Skin epidermis (tissue), 12 donors: Measurements from ENCODE around the gene CTIF.

Experiments used
- H3K27ac ChIP-seq, 21 experiments: fragments of 200-600 bp; sonication (generic) in 11 of 21; one replicate each; pipeline ENCODE4 v1.5.0; 2020; ENCODE audit warnings: mild to moderate bottlenecking in 3 of 21, inconsistent platforms in 2 of 21, moderate library complexity in 2 of 21
- H3K4me3 ChIP-seq, 7 experiments: fragments of 200-600 bp; sonication (generic) in 2 of 7; one replicate each; pipeline ENCODE4 v1.5.0; 2020; ENCODE audit warnings: inconsistent platforms in 2 of 7, mild to moderate bottlenecking in 2 of 7, moderate library complexity in 1 of 7

The CTIF gene

DNA sequence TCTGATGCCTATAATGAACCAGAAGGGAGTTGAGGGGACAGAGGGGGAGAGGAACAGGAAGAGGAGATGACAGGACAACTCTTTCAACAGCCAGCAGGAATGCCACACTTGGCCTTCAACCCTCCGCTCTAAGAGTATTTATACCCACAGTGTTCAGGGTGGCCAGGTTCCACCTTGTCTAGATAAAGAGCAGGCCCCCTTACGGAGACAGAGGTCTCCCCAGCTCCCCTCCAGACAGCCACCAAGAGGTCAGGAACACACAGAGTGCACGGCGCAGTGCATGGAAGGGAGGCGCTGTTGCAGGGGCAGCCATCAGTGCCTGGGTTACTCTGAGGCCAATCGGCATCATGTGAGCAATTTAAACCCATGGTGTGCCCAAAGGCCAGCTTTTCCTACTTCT is 235.0 kb downstream of the CTIF start:
- Histone ChIP-seq H3K4me3 (no peak overlapping the region), H3K27ac (peak overlapping the region in 1 of 21 experiments; percentile 21)

- Histone ChIP-seq H3K4me3 (no peak overlapping the region), H3K27ac (no peak overlapping the region)
Measured at GRCh38 chr18:48774941-48775340, 236.1 kb downstream of the CTIF start.

- no peak overlapping the region for H3K4me3 ChIP-seq
- H3K27ac ChIP-seq, result no peak overlapping the region
Measured at GRCh38 chr18:48775372-48776155, 236.7 kb downstream of the CTIF start.

GRCh38 chr18:48776156-48776555 is 237.3 kb downstream of the CTIF start:
- Histone ChIP-seq H3K27ac (no peak overlapping the region), H3K4me3 (no peak overlapping the region)

DNA sequence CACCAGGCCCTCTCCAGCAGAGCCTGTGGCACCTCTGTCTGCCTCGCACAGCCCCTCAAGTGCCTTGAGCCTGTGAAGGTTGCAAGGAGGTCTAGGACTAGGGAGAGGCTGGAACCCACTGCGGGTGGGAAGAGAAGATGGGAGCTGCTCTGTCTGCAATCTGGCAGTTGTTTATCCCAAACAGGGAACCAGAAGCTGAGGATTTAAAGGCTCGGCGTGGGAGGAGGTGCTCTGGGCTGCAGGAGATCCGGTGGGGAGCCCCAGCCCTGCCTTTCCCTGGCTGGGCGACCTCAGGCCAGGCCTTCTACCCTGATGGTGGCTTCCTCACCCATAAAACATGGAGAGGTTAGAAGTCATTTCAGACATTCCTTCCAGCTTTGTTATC is 237.8 kb downstream of the CTIF start:
- H3K27ac ChIP-seq, result no peak overlapping the region
- no peak overlapping the region for H3K4me3 ChIP-seq

- H3K4me3 ChIP-seq, result no peak overlapping the region
- H3K27ac ChIP-seq, result peak overlapping the region in 1 of 21 experiments; percentile 34
Measured at GRCh38 chr18:48777026-48777743, 238.4 kb downstream of the CTIF start.

- H3K27ac ChIP-seq, result peak overlapping the region in 2 of 21 experiments; percentile 30 to 34
- no peak overlapping the region for H3K4me3 ChIP-seq
Measured at GRCh38 chr18:48777744-48778116, 238.9 kb downstream of the CTIF start.

- Histone ChIP-seq H3K4me3 (no peak overlapping the region), H3K27ac (no peak overlapping the region)
Measured at GRCh38 chr18:48778344-48779011, 239.6 kb downstream of the CTIF start.

DNA sequence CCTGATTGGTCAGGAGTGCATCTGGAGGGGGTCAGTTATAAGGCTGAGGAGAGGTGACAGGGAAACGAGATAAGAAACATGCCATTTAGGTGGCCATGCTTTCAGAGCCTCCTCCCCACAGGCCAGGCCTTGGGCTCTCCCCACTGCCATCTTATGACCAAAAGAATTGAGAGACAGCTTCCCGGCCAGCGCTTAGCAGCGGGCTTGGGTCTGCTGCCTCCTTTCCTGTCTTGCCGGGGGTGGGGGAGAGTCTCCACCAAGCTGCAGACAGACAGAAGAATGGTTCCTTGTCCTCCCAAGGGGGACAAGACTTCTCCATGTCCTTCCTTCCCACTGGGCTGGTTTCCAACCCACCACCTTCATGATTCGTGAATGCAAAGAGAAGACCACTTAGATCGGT is 240.6 kb downstream of the CTIF start:
- H3K27ac ChIP-seq, result no peak overlapping the region
- no peak overlapping the region for H3K4me3 ChIP-seq

GRCh38 chr18:48780201-48780912 is 241.5 kb downstream of the CTIF start:
- H3K27ac ChIP-seq, result peak overlapping the region in 15 of 21 experiments; percentile 3 to 85 (median 35)
- no peak overlapping the region for H3K4me3 ChIP-seq

GRCh38 chr18:48780913-48781162 is 242.0 kb downstream of the CTIF start:
- no peak overlapping the region for H3K4me3 ChIP-seq

DNA sequence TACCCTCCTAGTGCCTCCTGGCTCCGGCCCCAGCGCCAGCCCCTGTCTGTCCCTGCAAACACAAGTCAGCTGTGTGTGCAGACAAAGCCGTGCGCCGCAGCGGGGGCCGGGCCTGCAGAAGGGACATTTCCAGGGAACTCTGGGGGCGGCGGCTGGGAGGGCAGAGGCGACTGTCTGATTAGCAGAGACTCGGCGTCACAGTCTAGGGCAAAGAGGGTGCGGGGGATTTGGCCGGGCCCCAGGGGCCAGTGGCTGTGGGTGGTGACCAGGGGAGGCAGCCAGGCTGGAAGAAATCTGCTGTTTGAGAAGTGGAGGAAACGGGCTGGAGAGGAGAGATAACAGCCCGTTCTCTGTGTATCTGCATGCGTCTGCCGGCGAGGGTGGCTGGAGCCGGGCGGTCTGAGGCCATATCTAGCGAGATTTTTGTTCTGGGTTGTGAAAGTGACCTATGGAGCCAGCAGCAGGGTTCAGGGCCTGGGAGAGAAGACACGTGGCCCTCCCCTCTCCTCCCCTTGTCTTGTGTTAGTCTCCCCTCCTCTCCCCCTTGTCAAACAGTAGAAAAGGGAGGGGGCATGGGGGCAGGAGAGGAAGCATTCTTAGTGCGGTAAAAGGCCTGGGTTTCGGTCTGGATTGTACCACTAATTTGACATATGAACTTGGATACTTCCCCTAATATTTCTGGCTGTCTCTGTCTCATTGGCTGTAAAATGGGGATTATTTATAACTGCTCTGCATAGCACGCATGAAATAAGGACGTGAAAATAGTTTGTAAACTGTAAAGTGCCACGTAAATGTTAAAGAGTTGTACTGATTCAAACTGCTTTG is 242.5 kb downstream of the CTIF start:
- Histone ChIP-seq H3K27ac (peak overlapping the region in 19 of 21 experiments; percentile 4 to 85 (median 68)), H3K4me3 (no peak overlapping the region)

More at GRCh38 chr18:48780913-48781162, 242.0 kb downstream of the CTIF start:
- H3K27ac ChIP-seq, result peak overlapping the region in 18 of 21 experiments; percentile 4 to 85 (median 50)

GRCh38 chr18:48781988-48782363 is 243.1 kb downstream of the CTIF start:
- Histone ChIP-seq H3K4me3 (no peak overlapping the region), H3K27ac (peak overlapping the region in 19 of 21 experiments; percentile 4 to 85 (median 63))

DNA sequence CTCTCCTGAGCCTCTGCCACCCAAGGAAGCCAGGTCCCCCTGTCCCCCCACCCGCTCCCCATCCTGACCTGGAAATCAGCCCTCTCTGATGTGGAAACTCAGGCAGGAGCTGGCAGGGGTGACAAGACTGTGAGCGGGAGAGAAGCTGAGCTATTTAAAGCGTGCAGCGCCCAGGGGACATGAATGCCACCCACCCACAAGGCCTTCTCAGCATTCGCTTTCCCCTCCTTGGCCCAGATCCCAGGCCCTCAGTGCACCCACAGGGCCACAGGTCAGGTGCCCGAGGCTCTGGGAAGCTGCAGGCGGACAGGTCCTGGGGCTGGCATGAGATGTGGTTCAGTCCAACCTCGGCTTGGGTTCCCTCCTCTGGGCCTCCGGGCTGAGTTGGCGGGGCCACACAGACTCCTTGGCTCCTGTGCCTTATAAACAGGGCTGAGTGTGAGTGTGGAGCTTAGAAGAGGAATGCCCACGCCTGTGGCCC is 243.6 kb downstream of the CTIF start:
- peak overlapping the region in 16 of 21 experiments; percentile 4 to 85 (median 63) for H3K27ac ChIP-seq
- no peak overlapping the region for H3K4me3 ChIP-seq

DNA sequence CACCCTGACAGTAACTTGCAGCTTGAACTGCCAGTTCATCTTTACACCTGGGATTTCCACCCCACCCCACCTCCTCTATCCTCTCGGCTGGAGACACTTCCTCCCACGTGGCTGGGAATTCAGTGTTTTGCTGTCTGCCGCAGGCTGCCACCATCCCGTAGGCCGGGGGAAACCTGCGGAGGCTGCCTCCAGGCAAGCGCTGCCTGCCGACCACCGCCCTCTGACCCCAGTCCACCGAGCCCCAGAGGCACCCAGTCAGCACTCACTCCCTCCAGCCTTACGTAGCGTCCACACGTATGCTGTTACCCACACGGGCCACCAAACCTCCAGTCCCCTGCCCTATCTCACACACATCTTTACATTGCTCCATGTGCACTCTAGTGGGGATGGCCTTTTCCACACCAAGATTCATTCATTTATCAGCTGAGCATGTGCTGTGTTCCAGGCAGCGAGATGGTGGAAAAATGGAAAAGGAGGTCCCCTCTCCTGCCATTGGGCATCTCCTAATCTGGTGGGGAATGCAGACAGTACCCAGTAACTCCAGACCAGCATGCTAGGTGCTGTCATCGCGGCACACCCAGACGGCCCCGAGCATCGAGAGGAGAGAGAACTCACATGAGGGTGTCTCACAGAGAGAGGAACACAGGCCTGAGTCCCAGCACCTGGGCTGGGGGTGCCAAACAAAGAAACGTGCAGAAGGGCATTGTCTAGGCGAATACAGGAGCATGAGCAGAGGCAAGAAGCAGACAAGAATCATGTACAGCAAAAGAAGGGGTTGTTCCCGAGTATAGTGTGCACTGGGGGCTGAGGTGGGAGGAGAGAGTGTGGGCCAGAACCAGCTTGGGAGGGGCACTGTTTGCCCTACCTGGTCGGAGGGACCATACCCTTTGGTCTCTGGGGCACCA is 245.0 kb downstream of the CTIF start:
- Histone ChIP-seq H3K4me3 (no peak overlapping the region), H3K27ac (peak overlapping the region in 4 of 21 experiments; percentile 27 to 85 (median 72))

GRCh38 chr18:48784656-48785055 is 245.8 kb downstream of the CTIF start:
- peak overlapping the region in 10 of 21 experiments; percentile 7 to 85 (median 40) for H3K27ac ChIP-seq
- no peak overlapping the region for H3K4me3 ChIP-seq

GRCh38 chr18:48785091-48785614 is 246.3 kb downstream of the CTIF start:
- peak overlapping the region in 11 of 21 experiments; percentile 7 to 85 (median 36) for H3K27ac ChIP-seq
- H3K4me3 ChIP-seq, result no peak overlapping the region
